Parathyroid adenoma (tissue), 2 donors: Measurements from ENCODE around the gene BTRC.
A peak's percentile ranks its signal among the peaks of the same experiment; 100 is the strongest.

ENCODE experiments used
- H2AFZ ChIP-seq: fragments of 300-600 bp; sonication (generic); one replicate; pipeline ENCODE4 v1.7.0; 2017; ENCODE audit warnings: antibody characterized with exemption, mild to moderate bottlenecking
- H3K27ac ChIP-seq: fragments of 300-600 bp; sonication (generic); one replicate; pipeline ENCODE4 v1.7.0; 2017
- H3K27me3 ChIP-seq: fragments of 300-600 bp; sonication (generic); one replicate; pipeline ENCODE4 v1.7.0; 2017; ENCODE audit warnings: low read length; ENCODE audit not compliant: control insufficient read depth, insufficient read depth
- H3K36me3 ChIP-seq: fragments of 300-600 bp; sonication (generic); one replicate; pipeline ENCODE4 v1.7.0; 2017; ENCODE audit warnings: low read length; ENCODE audit not compliant: control insufficient read depth, insufficient read depth
- H3K4me1 ChIP-seq: fragments of 300-600 bp; sonication (generic); one replicate; pipeline ENCODE4 v1.7.0; 2017; ENCODE audit warnings: control low read depth
- H3K4me2 ChIP-seq: fragments of 300-600 bp; sonication (generic); one replicate; pipeline ENCODE4 v1.7.0; 2017; ENCODE audit warnings: low read length
- H3K4me3 ChIP-seq: fragments of 300-600 bp; sonication (generic); one replicate; pipeline ENCODE4 v1.7.0; 2017; ENCODE audit warnings: low read depth, low read length
- H3K79me2 ChIP-seq: fragments of 300-600 bp; sonication (generic); one replicate; pipeline ENCODE4 v1.7.0; 2017; ENCODE audit warnings: control low read depth
- H3K9ac ChIP-seq: fragments of 300-600 bp; sonication (generic); one replicate; pipeline ENCODE4 v1.7.0; 2017; ENCODE audit warnings: mild to moderate bottlenecking
- H3K9me3 ChIP-seq: fragments of 300-600 bp; sonication (generic); one replicate; pipeline ENCODE4 v1.7.0; 2017; ENCODE audit warnings: low read length; ENCODE audit not compliant: control insufficient read depth
- CTCF ChIP-seq: fragments of 300-600 bp; sonication (generic); IDR thresholded peaks from one replicate; pipeline ENCODE4 v1.7.0; 2017; ENCODE audit warnings: antibody characterized with exemption, mild to moderate bottlenecking
- donor health status: primary hyperparathyroidism.

The BTRC gene

GRCh38 chr10:101444058-101444898, 90.3 kb downstream of the BTRC start:
- Histone ChIP-seq H3K4me2 (no peak overlapping the region), H2AFZ (no peak overlapping the region), H3K27me3 (no peaks in the 10 kb centered on the region), H3K36me3 (no peaks in the 10 kb centered on the region), H3K4me3 (no peak overlapping the region), H3K9ac (no peak overlapping the region), H3K79me2 (peaks cover 7% of the 10 kb centered on the region), H3K4me1 (no peaks in the 10 kb centered on the region), H3K27ac (no peak overlapping the region), H3K9me3 (no peaks in the 10 kb centered on the region)
- peak; percentile 20 for TF ChIP-seq CTCF

DNA sequence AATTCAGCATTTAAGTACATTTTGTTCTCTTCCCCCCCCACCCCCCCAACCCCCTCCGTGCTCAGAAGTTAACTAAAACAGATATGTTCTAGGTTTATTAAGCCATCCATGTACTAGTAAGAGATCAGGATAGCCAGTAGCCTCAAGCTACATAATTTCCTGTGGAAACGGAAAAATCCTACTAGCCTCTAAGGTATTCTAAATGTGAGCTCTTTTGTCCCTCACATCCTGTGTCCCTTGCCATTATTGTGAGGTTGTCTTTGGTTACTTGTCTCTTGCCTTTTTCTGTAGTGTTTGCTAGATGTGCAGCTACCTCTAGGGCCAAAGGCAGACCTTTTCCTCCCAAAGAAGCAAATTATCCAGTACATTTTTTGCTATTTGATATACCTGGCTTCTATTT, 92.1 kb downstream of the BTRC start:
- H3K36me3 ChIP-seq = no peaks in the 10 kb centered on the region
- no peaks in the 10 kb centered on the region for H3K9me3 ChIP-seq
- no peak overlapping the region for H3K27ac ChIP-seq
- H3K27me3 ChIP-seq = no peaks in the 10 kb centered on the region
- no peaks in the 10 kb centered on the region for H3K4me1 ChIP-seq
- H2AFZ ChIP-seq = no peak overlapping the region
- peaks cover 5% of the 10 kb centered on the region for H3K79me2 ChIP-seq
- TF ChIP-seq CTCF = no peak
- no peak overlapping the region for H3K9ac ChIP-seq
- no peak overlapping the region for H3K4me2 ChIP-seq
- H3K4me3 ChIP-seq = no peak overlapping the region

DNA sequence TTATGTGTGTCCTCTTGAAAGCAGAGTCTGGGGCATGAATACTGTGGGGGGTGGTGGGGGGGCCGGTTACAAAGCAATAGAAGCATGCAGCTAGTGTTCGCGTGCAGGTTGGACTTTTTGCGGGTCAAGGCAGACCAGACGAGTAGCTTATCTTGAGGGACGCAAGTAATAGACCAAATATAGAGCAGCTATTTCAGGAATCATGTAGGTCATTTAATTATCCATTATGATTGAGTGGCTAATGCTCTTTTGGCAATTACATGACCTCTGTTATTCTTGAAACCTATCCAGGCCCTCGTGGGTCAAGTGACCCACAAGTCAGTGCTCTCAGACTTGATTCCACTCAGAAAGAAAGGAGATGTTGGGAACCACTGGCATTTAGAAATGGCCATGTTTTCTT, 93.0 kb downstream of the BTRC start:
- no peak overlapping the region for H3K4me2 ChIP-seq
- no peak for TF ChIP-seq CTCF
- no peak overlapping the region for H3K9ac ChIP-seq
- H3K9me3 ChIP-seq = no peaks in the 10 kb centered on the region
- no peak overlapping the region for H3K4me3 ChIP-seq
- H3K36me3 ChIP-seq = no peaks in the 10 kb centered on the region
- H3K27me3 ChIP-seq = no peaks in the 10 kb centered on the region
- H3K4me1 ChIP-seq = no peaks in the 10 kb centered on the region
- no peak overlapping the region for H2AFZ ChIP-seq
- H3K79me2 ChIP-seq = peaks cover 8% of the 10 kb centered on the region
- H3K27ac ChIP-seq = no peak overlapping the region

DNA sequence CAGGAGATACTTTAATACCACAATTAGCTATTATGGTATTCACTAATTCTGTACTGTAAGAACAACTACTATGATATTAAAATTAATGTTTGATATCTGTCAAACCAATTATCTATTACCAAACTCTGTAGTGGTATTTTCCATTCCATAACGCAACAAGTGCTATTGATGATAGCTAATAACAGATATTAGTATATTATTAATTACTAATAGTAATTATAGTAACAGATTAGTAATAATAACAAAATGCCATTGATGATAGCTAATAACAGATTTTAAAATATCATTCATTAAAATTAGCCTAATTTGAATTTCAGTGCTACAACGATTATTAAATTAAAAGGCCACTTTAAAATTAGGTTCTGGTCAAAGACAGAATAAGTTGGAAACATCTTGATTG, 93.5 kb downstream of the BTRC start:
- no peak for TF ChIP-seq CTCF
- no peak overlapping the region for H3K27ac ChIP-seq
- no peak overlapping the region for H3K9ac ChIP-seq
- peaks cover 11% of the 10 kb centered on the region for H3K79me2 ChIP-seq
- no peak overlapping the region for H3K4me3 ChIP-seq
- no peaks in the 10 kb centered on the region for H3K4me1 ChIP-seq
- no peak overlapping the region for H2AFZ ChIP-seq
- H3K36me3 ChIP-seq = no peaks in the 10 kb centered on the region
- H3K9me3 ChIP-seq = no peaks in the 10 kb centered on the region
- no peaks in the 10 kb centered on the region for H3K27me3 ChIP-seq
- H3K4me2 ChIP-seq = no peak overlapping the region
